HG02642 (cell line): Measurements from ENCODE around the gene TREM1.

Experiments used
- ATAC-seq: cut with Tn5 transposase; IDR thresholded peaks from one replicate; pipeline ENCODE4 v1.9.1; 2021; ENCODE audit warnings: mild to moderate bottlenecking; ENCODE audit not compliant: unreplicated experiment, poor library complexity

The TREM1 gene

DNA sequence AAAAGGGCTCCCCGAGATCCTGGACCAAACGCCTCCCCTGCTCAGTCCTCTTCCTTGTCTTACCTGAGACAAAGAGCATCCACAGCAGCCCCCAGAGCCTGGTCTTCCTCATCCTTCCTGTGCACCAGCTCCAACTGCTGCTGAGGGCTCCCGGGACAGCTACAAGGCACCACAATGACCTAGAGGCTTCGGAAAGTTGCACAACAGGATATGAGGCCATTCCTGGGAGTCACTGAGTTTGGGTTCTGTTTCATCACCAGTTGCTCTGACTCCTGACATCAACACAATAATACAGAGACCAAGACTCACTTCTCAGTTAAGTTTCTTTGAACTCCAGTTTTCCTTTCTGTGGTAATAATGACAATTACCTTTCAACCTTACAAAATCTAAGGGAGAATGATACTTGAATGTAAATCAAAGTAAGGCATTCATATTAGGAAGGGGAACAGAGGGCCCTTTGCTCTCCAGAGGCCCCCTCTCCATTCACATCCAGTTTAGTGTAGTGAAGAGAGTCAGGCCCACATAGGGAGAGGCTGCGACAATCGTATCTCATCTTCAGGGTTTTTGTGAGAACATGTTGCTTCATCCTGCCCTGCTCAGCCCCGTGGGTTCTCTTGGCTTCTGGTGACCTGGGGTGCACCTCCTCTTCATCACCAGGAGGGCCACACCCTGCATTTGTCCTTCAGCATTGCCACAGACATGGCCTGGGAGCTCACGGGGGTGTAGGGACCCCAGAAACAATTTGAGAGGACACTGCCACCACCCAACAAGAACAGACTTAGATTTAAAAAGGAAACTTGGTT lies at the start of gene TREM1:
Gene TREM1, minus strand, starts transcription at position 139 of the 803 bp plus-strand sequence. Its CDS starts 27 bp downstream, at position 112.
- ATAC-seq = no peak

DNA sequence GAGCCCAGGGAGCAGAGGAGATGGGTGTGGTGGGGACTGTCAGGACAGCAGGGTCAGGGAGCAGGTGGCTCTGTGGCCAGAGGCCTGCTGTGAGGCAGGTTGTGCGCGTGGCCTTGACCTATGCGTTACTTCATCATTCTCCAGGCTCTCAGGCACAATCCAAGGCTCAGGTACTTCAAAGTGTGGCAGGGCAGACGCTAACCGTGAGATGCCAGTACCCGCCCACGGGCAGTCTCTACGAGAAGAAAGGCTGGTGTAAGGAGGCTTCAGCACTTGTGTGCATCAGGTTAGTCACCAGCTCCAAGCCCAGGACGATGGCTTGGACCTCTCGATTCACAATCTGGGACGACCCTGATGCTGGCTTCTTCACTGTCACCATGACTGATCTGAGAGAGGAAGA lies 49.5 kb upstream of the TREM1 start:
- ATAC-seq = no peak

DNA sequence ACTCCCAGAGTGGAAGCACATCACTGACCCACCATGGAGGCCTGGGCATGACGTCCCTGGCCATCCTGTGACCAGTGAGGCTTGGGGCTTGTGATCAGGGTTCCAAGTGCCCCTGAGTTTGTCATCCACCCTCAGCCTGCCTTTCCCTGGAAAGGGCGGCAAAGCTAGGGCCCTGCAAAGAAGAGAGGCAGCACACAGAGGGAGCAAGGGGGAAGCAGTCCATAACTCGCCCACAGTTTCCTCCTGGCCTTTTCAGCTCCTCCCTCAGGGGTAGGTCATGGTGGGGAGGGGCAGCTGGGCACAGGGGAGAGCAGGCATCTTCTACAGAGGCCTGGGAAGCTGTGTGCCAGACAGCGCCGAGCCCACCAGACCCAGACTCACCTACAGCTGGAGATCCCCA lies 48.8 kb upstream of the TREM1 start, which contains the start of gene NCR2:
Gene NCR2, plus strand, starts transcription at position 313 of the 400 bp plus-strand sequence. CDS start 269 bp downstream, outside the sequence.
- no peak for ATAC-seq

DNA sequence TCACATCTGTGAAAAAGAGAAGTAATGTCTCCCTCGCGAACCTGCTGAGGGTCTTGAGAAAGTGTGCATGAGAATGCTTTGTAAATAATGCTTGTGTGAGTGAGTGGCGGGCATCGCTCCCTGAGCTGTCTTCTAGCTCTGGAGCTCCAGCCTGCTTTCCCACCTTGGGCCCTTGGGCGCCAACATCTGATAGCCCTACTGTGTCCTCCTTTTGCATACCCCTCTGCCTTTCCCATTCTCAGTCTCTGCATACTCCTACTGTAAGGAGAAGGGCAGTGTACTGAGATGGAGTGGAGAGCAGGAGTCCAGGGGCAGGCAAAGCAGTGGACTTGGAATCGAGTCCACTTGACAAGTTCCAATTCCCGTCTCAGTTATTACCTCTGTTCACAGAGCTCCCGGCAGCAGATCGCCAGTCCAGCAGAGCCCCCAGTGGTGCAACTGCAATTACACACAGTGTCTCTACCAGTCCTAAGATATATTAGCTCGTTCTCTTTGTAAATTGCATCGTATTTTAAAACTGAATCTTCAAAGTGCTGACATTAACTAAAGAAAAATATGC lies 48.1 kb upstream of the TREM1 start:
- no peak for ATAC-seq

GRCh38 chr6:41332842-41333736 lies 46.6 kb upstream of the TREM1 start:
- no peak for ATAC-seq

DNA sequence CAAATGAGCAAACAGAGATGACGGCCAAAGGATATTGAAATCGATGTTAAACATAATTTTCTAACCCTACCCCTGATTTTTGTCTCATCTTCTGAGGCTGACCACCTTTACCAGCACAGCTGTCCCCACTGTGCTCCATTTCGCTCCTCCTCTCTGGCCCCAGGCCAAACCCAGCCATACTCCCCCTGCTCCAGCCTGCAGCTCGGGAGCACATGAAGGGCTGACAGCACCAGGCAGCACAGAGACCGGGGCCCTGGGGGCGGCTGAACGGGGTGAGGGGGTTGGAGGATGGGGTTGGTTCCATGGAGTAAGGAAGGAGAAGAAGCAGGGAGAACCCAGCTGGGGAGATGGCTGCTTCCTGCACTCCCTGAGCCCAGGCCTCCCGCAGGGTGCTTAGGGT lies 45.8 kb upstream of the TREM1 start:
- no peak for ATAC-seq

DNA sequence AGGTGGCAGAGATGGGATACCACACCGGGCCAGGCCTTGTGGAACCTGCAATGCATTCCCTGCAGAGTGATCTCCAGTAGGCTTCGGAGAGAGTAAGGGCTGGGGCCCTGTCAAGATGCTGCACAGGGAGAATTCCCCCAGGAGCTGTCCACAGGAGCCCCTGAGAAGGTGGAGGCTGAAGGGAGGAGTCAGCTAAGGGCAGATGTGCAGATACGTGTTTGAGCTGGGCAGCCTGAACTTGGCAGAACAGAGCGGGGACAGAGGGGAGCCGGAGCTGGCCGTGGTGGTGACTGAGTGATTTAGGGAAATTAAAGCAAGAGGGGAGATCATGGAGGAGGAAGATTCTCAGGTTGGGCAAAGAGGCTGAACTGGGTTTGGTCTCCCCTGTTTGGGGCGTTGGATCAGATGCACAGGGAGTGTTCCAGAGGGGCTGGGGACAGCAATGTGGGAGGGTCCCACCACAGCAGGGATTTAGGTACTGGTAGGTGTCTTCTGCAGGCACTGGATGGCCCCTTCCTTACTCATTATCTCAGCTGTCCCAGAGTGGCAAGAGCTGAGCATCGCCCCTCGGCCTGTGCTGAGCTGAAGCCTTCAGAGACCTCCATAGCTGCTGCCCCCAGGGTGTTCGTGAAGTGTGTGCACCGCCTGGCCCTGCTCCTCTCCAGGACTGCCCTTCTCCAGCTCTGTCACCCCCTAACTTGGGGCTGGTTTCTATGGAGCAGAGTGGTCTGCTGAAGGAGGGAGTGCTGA lies 45.1 kb upstream of the TREM1 start:
- ATAC-seq = no peak

GRCh38 chr6:41327177-41327576 lies 40.7 kb upstream of the TREM1 start:
- ATAC-seq = no peak

- ATAC-seq = no peak
Observed at GRCh38 chr6:41326092-41326491, 39.6 kb upstream of the TREM1 start.

DNA sequence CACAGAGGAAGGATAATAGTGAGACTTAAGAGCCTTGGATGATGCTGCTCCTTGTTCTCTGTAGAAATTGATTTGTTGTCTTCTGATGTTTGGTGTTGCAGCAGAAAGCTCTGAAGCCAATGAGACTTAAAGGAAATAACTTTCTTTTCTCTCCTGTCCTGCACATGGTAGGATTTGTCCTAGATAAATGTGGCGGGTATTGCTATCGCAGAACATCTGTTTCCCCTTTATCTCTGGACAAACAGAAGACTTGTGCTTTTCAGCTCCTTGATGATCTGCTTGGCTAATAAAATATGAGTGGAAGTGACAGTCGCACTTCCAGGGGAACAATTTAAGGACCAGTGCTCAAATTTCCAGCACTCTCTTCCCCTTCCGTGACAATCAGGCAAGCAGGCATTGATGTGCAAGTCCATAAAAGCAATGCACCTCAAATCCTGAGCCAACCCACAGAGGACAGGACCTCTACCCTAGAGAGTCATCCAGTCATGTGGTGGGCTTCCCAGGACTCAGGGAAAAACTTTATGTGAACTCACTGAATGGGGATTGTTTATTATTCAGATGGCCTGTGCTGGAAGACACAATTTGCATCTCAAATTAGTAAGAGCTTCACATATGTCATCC lies 39.1 kb upstream of the TREM1 start:
- no peak for ATAC-seq

DNA sequence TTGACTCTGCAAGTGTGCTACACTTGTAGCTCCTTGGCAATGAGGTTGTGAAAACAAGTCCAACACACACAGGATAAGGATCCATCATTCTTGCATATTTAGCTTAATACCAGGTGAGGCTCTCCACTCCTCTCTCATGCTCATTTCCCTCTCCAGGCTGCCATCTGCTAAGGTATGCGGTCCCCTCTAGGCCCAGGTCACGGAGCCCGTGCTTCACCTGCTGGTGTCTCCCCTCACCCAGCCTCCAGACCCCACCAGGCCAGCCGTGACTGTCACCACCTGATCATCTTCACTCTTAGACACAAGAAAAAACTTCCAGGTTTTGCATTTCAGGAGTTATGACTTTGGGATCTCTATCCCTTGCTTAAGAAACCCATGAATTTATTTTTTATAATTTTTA lies 34.7 kb upstream of the TREM1 start:
- no peak for ATAC-seq

GRCh38 chr6:41318654-41319565 lies 32.4 kb upstream of the TREM1 start:
- peak; percentile 89 for ATAC-seq

GRCh38 chr6:41318261-41318653 lies 31.8 kb upstream of the TREM1 start:
- no peak for ATAC-seq

DNA sequence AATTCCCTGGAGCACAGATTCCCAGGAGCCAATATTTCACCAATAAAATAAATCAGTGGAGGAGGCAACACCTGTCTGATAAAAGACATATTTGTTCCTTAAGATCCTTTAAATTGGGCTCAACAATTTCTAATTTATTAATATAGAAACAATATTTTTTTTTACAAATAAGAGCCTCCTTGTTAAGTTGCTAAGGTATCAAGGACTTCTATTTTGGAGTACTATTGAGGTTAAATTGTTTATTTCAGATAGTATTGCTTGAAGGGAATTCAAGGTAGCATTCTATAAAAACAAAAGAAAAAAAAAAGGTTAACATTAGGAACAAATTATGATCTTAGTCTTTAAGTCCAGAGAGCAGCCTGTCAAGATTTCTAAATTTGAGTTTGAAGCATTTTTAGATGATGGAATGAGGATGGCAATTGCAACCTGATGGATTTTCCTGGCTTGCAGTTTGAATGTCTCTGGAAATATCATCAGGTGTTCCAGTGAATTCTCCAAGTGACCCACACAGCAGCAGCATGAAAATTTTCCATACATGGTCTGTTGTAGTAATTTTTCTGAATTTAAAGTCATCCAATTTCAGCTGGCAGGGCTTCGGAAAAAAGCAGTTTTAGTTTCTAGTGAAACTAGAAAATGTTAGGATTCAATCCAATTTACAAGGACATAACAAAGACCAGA lies 29.6 kb upstream of the TREM1 start:
- ATAC-seq = no peak

DNA sequence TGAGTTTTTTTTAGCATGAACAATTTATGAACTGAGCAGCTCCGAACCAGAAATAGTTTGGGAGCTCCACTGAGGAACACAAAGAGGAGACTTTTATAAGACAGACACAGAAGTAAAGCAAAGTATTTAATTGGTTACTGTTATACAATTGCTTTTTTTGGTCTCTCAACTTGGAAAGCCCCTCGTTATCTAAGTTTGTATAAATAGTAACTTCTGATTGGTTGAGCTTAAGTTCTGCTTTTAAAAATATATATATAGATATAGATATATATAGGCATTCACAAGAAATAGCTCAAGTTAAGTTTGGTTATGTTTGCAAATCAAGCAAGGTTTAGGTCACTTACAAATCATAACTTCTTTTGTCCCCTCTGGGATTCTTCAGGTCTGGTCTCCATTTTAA lies 28.7 kb upstream of the TREM1 start:
- ATAC-seq = no peak

DNA sequence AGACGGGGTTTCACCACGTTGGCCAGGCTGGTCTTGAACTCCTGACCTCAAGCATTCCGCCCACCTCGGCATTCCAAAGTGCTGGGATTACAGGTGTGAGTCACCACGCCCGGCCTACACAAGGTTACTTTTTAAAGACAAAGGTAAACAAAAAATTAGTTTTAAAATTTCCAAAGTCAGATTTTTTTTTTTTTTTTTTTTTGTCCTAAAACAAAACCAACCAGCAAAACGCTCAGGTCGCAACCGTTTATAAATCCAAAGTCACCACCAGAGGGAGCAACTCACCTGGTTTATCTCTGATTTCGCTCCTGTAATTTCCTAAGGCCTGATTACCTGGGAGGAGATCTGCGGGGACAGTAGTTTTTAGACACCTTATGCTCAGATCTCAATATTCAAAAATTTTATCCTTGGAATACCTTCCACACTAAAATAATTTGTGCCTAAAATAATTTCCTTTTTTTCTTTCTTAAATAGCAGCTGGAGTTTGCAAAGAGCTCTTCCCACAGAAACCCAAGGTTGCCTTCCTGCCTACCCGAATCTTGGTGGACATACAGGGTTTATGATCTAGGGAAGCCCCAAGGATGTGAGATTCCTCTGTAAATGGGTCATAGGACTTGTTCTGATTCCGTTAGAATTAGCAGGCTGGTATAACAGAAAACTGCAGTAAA lies 19.8 kb upstream of the TREM1 start:
- no peak for ATAC-seq

DNA sequence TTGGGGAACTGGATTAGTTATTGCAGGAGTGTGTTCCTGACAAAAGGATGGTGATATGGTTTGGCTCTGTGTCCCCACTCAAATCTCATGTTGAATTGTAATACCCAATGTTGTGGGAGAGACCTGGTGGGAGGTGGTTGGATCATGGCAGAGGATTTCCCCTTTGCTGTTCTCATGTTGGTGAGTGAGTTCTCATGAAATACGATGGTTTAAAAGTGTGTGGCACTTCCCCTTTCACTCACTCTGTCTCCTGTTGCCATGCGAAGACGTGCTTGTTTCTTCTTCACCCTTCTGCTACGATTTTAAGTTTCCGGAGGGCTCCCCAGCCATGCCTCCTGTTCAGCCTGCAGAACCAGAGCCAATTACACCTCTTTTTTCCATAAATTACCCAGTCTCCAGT lies 16.2 kb upstream of the TREM1 start:
- no peak for ATAC-seq
